ENCODE measurements around the gene HERC4.
"Not testable (repeated sequence)": the region's sequence is repeated elsewhere in the genome, so short reads cannot be mapped to it uniquely, and the experiment has no call there.

The HERC4 gene

DNA sequence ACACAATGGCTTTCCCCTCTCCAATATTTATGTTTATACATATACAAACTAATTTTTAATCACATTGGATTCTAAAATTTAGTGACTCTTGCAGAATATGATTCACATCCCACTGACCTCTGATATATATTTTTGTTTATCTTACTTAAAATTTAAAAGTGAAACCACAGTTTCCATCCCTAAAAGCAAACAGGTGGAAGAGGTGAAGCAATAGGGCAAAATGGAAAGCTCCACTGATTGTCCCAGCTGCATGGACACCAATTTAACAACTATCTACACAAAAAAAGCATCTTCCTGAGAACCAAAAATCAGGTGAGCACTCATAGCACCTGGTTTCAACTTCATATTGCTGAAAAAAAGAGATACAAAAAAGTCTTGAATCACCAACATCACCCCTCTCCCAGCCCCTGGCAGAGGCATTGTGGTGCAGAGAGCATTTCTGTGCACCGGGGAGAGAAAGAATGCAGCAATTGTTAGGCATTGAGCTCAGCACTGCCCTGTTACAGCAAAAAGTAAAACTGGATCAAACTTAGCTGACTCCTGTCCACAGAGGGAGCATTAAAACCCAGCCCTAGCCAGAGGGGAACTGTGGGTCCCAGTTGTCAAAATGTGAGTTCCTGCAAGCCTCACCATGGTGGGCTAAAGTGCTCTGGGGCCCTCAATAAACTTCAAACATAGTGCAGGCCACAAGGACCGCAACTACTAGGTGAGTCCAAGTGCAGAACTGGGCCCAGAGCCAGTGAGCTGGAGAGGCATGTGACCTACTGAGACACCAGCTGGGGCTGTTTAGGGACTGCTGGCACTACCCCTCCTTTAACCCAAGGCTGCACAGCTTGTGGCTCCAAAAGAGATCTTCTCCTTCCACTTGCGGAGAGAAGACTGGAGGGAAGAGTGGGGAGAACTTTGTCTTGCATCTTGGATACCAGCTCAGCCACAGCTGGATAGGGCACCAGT is 98.5 kb downstream of the HERC4 start:
- DNase-seq: no peak
- in situ Hi-C loops (cut with MboI; ENCODE audit: low pct_unique_long_range_greater_than_20kb, low sequenced_read_pairs): no loop called here

DNA sequence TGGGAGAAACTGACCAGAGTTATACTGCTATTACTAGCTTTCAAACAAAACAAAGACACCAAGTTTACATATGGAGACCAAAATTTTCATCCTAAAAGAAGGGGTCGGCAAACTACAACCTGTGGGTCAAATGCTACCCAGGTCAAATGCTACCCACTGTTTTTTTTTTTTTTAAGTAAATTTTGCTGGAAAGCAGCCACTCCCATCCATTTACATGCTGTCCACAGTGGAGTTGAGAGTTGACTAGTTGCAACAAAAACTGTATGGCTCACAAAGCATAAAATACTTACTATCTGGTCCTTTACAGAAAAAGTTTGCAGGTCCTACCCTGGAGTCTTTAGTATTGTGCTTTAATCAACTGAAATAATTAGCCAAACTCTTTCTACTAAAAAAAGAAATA is 99.2 kb downstream of the HERC4 start:
- no peak for DNase-seq
- in situ Hi-C loops (cut with MboI; ENCODE audit: low pct_unique_long_range_greater_than_20kb, low sequenced_read_pairs): no loop called here

DNA sequence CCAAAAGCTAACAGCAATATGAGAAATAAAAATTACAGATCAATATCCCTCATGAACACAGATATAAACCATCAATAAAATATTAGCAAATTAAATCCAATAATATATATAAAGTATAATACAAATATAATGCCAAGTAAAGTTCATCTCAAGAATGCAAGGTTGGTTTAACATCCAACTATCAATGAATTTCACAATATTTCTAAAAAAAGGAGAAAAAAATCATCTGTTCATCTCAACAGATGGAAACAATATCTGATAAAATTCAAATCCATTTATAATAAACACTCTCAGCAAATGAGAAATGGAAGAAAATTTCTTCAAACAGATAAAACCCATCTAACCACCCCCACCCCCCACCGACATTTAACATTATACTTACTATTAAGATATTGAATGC is 103.8 kb downstream of the HERC4 start:
- DNase-seq: no peak
- in situ Hi-C loops (cut with MboI; ENCODE audit: low pct_unique_long_range_greater_than_20kb, low sequenced_read_pairs): no loop called here

DNA sequence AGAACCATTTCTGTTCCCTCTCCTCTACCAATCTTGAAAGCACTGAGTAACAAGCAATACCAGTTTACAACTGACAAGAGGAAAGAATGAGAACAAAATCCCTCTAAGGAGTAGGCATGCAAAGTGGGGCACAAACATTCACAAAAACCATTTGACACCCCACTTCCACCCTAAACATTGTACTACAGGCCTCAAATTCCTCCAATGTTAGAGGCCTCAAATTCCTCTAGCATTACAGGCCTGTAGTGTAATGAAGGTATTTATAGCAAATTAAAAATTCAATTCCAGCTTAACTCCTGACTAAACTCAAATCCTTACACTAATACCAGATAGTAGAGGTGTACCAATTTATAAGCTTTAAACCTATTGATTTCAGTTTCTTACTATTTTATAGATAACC is 105.2 kb downstream of the HERC4 start:
- no peak for DNase-seq

DNA sequence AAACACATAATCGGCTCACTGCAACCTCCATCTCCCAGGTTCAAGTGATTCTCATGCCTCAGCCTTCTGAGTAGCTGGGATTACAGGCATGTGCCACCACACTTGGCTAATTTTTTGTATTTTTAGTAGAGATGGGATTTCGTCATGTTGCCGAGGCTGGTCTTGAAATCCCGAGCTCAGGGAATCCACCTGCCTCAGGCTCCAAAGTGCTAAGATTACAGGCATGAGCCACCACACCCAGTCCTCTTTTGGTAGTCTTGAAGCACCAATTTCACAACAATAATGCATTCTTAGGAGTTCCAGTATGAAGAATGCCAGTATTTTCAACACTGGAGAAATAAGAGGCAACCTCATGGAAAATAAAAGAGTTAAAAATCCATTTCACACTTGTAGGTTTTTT is 109.0 kb downstream of the HERC4 start:
- in situ Hi-C loops (cut with MboI; ENCODE audit: low pct_unique_long_range_greater_than_20kb, low sequenced_read_pairs); DNase-seq: not testable (repeated sequence)

More for the DNA sequence above, 105.2 kb downstream of the HERC4 start:
- in situ Hi-C loops (cut with MboI; ENCODE audit: low pct_unique_long_range_greater_than_20kb, low sequenced_read_pairs): no loop called here

DNA sequence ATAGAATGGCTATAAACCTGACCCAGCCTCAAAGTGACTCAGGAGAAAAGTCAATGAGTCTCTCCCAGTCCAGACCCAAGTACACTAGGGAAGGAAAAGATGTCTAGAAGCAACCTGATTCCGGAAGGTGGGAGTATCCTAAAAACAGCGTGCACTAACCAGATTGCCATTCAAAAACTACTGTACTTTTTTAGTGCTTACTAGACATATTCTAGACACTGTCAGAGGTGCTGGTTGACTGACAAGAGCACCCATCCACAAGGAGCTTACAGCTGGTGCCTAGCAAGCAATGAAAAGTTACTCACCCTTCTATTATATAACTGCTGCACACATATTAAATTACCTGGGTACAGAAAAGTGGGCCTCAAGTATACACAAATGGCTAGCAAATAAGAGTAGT is 109.6 kb downstream of the HERC4 start:
- DNase-seq: no peak
- in situ Hi-C loops (cut with MboI; ENCODE audit: low pct_unique_long_range_greater_than_20kb, low sequenced_read_pairs): no loop called here

DNA sequence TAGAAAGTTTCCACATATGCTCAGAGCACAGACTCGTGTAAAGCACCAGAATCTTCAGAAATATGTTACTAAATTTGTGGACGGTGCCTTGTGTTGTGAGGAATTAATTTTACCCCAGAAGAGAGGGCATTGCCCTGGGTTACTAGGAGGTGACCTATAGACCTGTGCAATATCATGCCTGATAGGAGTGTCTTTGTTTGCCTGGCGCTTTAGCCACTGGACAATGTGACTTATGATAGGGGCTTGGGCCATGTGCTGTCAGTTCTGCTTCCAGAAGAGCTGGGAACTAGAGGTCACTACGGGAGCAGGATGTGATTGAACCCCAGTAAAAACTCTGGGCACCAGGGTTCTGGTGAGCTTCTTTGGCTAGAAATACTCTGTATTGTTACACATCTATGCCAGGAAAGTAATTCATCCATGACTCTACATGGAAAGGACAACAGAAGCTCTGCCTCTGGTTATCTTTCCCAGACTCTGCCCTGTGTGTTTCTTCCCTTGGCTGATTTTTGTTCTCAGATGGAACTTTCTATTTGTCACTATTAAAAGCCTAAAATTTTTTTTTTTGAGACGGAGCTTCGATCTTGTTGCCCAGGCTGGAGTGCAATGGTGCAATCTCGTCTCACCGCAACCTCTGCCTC is 115.1 kb downstream of the HERC4 start:
- DNase-seq: no peak
- in situ Hi-C loops (cut with MboI; ENCODE audit: low pct_unique_long_range_greater_than_20kb, low sequenced_read_pairs): no loop called here

DNA sequence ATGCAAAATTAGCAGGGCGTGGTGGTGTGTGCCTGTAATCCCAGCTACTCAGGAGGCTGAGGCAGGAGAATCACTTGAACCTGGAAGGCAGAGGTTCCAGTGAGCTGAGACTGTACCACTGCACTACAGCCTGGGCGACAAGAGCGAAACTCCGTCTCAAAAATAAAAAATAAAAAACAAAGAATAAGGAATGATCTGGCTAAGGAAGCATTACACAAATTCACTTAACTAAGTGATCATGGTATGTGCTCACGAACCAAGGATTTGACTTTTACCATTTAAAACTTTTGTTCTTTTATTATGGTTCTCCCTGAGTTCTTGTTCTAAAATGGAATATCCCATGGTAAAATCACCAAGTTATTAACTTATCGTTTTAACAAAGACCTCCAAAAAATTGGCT is 119.5 kb downstream of the HERC4 start:
- in situ Hi-C loops (cut with MboI; ENCODE audit: low pct_unique_long_range_greater_than_20kb, low sequenced_read_pairs): no loop called here
- DNase-seq: no peak

DNA sequence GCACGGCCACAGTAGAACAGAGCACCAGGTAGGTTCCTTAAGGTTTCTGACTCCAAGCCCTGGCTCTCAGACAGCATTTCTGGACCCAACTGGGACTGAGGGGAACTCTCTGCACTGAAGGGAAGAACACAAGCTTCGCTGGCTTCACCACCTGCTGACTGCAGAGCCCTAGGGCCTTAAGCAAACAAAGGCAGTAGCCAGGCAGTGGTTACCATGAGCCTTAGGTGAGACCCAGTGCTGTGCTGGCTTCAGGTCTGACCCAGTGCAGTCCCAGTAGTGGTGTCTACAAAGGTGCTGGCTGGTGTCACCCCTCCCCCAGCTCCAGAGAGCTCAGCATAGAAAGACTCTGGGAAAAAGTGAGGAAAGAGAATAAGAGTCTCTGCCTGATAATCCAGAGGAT is 131.2 kb downstream of the HERC4 start:
- in situ Hi-C loops (cut with MboI; ENCODE audit: low pct_unique_long_range_greater_than_20kb, low sequenced_read_pairs): no loop called here
- DNase-seq: no peak

DNA sequence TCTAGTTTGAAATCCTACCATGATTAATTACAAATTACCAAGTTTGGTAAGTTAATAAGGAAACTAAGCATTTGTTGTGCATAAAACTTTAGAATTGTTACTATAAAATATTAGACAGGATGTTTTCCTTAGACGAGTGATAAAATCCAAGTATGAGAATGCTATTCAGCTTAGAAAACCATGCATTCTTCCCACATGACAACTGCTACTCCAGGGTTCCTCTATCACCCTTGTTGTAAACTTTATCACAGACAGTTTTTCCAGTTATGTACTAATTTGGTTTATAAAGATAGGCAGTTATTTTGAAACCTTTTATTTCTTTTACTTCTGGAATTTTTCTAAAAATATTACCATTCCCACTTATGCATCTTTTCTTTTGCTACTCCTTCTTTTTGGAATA is 138.7 kb downstream of the HERC4 start:
- no peak for DNase-seq
- in situ Hi-C loops (cut with MboI; ENCODE audit: low pct_unique_long_range_greater_than_20kb, low sequenced_read_pairs): no loop called here

DNA sequence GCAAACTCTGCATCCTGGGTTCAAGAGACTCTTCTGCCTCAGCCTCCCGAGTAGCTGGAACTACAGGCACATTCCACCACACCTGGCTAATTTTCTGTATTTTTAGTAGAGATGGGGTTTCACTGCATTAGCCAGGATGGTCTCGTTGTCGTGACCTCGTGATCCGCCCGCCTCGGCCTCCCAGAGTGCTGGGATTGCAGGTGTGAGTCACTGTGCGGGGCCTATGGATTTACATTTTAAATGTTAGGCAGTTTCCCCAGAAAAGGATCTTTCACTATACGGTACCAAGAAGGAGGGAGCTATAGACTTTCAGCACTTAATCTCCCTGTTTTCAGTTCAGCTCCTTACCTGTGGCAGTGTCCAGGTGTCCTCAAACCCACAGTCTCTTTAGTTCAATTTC is 139.9 kb downstream of the HERC4 start:
- no peak for DNase-seq
- in situ Hi-C loops (cut with MboI; ENCODE audit: low pct_unique_long_range_greater_than_20kb, low sequenced_read_pairs): no loop called here

DNA sequence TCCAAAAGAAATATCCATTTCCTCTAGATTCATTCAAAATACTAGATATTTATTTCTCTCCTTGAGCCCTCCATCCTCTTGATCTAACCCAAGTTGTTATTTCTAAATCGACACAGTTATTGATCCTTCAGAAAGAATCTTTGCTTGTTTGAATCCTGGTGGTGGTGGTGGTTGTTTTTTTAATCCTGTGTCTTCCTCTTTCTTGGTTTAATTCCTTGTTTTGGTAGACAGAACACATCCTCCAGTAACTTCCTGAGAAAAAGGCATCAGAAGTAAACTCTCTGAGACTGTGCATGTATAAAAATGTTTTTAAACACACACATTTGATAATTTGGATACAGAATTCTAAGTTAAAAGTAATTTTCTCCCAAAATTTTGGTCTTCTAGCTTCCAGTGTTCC is 140.7 kb downstream of the HERC4 start:
- in situ Hi-C loops (cut with MboI; ENCODE audit: low pct_unique_long_range_greater_than_20kb, low sequenced_read_pairs): no loop called here
- peak; percentile 35 for DNase-seq

DNA sequence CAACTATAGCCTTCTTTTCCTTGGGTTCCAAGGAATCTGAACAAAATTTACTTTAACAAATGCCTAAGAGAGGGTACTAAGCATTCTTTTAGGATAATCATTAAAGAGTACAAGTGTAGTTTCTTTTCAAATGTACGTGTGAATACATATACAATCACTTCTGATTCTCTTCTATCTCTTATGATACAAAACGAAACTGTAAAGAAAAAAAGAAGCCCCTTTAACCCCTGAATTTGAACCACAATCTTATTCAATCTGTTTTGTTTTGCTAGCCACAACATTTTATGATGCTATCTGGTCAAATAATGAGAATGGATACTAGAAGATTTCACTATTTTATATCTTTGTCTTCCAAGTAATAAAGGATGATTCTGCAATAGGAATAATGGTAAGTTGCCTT is 141.9 kb downstream of the HERC4 start:
- in situ Hi-C loops (cut with MboI; ENCODE audit: low pct_unique_long_range_greater_than_20kb, low sequenced_read_pairs): no loop called here
- DNase-seq: no peak

DNA sequence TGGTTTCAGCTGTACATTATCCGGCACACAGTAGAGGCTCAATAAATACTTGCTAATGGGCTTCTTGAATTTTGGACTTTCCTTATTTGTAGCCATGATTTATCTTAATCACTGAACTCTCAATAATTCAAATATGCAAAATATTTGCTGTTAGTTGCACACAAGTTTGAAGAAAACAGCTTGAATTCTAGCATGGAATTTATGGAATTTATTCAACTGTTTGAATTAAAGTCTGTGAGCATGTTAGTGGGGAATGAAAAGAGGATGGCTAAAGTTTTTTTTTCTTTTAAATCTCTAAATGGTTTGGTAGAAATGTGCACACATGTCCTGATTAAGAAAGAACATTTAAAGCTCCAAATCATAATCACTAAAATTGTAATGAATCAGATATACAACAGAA is 148.1 kb downstream of the HERC4 start:
- in situ Hi-C loops (cut with MboI; ENCODE audit: low pct_unique_long_range_greater_than_20kb, low sequenced_read_pairs): no loop called here

DNA sequence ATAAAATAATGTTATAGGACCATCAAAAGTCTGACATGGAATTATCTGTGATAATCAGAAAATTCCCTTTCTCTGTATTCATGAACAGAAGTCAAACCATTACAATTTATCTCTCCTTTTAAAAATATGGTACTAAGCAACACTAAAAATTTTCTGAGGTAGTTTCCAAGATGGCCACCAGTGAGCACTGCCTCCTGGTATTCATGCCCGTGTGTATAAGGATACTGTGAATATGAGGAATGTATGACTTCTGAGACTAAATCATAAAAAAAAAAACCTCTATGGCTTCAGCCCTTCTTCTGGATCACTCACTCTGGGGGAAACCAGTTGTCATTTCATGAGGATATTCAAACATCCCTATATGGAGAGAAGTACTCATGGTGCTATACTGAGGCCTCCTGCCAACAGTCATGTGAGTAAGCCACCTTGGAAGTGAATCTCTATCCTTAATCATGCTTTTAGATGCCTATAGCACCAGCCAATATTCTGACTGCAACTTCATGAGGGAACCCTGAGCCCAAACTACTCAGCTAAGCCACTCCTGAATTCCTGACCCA is 149.6 kb downstream of the HERC4 start:
- DNase-seq: no peak
- in situ Hi-C loops (cut with MboI; ENCODE audit: low pct_unique_long_range_greater_than_20kb, low sequenced_read_pairs): no loop called here

More for the DNA sequence above, 148.1 kb downstream of the HERC4 start:
- no peak for DNase-seq

DNA sequence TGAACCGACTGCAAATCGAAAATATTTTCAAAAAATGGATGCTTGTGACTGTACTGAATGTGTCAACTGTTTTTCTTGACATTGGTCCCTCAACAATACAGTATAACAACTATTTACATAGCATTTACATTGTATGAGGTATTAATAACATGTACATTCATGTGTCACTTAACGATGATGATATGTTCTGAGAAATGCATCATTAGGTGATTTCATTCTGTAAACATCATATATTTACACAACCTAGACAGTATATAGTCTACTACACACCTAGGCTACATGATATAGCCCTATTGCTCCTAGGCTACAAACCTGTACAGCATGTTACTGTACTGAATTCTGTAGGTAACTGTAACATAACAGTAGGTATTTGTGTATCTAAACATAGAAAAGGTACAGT is 150.9 kb downstream of the HERC4 start:
- no peak for DNase-seq
- in situ Hi-C loops (cut with MboI; ENCODE audit: low pct_unique_long_range_greater_than_20kb, low sequenced_read_pairs): no loop called here

DNA sequence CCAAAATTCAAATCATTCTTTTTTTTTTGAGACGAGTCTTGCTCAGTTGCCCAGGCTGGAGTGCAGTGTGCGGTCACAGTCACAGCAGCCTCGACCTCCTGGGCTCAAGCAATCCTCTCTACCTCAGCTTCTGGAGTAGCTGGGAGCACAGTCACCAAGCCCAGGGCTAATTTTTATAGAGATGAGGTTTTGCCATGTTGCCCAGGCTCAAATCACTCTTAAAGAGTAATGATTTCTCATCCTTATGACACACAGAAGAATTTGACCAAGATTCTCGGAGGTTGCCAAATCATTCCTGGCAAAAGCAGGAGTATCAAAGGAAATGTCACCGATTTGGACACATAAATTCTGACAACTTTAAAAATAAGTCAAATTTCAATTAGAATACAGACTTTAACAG is 151.5 kb downstream of the HERC4 start:
- in situ Hi-C loops (cut with MboI; ENCODE audit: low pct_unique_long_range_greater_than_20kb, low sequenced_read_pairs): no loop called here
- no peak for DNase-seq

DNA sequence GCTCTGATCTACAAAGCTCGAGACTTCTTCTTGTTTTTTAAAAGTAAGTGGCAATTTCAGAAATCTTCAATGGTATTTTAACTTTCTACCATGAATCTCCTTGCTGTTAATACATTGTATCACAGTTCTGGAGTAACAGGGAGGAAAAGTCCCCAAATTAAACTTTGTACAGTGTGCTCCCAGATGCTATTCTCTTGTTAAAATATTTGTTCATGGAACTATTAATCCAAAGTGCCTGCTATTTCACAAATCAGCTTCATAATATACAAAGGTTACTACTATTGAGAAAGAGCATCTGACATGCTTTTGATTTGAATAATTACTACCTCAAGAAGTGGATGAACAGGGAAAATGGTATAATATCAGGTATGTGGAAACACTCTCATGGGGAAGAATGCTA is 154.0 kb downstream of the HERC4 start:
- in situ Hi-C loops (cut with MboI; ENCODE audit: low pct_unique_long_range_greater_than_20kb, low sequenced_read_pairs): no loop called here

DNA sequence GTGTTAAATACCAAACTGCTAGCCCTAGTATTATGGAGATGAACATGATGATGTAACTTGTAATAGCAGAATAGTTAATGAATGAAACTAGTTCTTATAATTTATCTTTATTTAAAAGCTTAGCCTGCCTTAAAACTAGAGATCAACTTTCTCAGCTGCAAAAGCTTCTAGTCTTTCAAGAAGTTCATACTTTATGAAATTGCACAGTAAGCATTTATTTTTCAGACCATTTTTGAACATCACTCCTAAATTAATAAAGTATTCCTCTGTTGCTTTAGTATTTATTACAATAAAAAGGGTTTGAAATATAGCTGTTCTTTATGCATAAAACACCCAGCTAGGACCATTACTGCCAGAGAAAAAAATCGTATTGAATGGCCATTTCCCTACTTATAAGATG is 157.4 kb downstream of the HERC4 start:
- DNase-seq: no peak
- in situ Hi-C loops (cut with MboI; ENCODE audit: low pct_unique_long_range_greater_than_20kb, low sequenced_read_pairs): no loop called here

More for the DNA sequence above, 154.0 kb downstream of the HERC4 start:
- DNase-seq: no peak

DNA sequence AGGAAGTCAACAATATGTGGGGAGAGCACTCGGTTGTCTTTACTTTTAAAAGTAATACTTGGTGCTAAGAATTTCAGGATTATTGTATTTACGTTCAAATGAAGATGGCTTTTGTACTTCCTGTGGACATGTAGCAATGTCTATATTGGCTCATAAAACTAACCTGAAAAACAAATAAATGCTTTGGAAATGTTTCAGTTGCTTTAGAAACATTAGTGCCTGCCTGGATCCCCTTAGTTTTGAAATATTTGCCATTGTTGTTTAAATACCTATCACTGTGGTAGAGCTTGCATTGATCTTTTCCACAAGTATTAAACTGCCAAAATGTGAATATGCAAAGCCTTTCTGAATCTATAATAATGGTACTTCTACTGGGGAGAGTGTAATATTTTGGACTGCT is 157.9 kb downstream of the HERC4 start:
- no peak for DNase-seq
- in situ Hi-C loops (cut with MboI; ENCODE audit: low pct_unique_long_range_greater_than_20kb, low sequenced_read_pairs): no loop called here
